Gastroesophageal sphincter (tissue), 4 donors: Measurements from ENCODE around the gene GSDME. TPM values are rescaled to one million over a fixed set of nuclear protein-coding genes. Genes with fewer than 3 reads are reported as not detected.

Source experiments
- ATAC-seq: fragments of 150-250 bp; one replicate; pipeline ENCODE4 v1.9.1; 2016; ENCODE audit warnings: mild to moderate bottlenecking, moderate library complexity
- H3K27ac ChIP-seq, 4 donors: fragments of 200-600 bp; sonication (generic) in 3 of 4; 1 replicate in 3 of 4; 2 replicates in 1 of 4; pipeline ENCODE4 v1.5.1; 2016 to 2019
- H3K27me3 ChIP-seq: fragments of 200-600 bp; sonication (generic); one replicate; pipeline ENCODE4 v1.5.1; 2019
- H3K36me3 ChIP-seq, 2 donors: fragments of 200-600 bp; sonication (generic); one replicate each; pipeline ENCODE4 v1.5.1; 2019; ENCODE audit warnings: control low read depth in 1 of 2
- H3K4me1 ChIP-seq, 3 donors: fragments of 200-600 bp; sonication (generic); 1 replicate in 2 of 3; 2 replicates in 1 of 3; pipeline ENCODE4 v1.5.1; 2016 to 2019; ENCODE audit warnings: control low read depth in 2 of 3
- H3K4me3 ChIP-seq, 2 donors: fragments of 200-600 bp; sonication (generic); one replicate each; pipeline ENCODE4 v1.5.1; 2019; ENCODE audit warnings: mild to moderate bottlenecking in 1 of 2, moderate library complexity in 1 of 2
- H3K9me3 ChIP-seq, 3 donors: fragments of 200-600 bp; sonication (generic); one replicate each; pipeline ENCODE4 v1.5.1; 2017 to 2019; ENCODE audit warnings: control low read depth in 2 of 3
- CTCF ChIP-seq, 4 experiments: fragments of 200-600 bp in 2 of 4; fragments of 450-650 bp in 2 of 4; sonication (generic) in 1 of 4; IDR thresholded peaks; one replicate each; pipeline ENCODE4 v1.5.1; 2017 to 2019; ENCODE audit warnings: antibody characterized with exemption in 4 of 4, mild to moderate bottlenecking in 2 of 4, moderate library complexity in 2 of 4
- EP300 ChIP-seq: sonication (generic); formaldehyde crosslinking; IDR thresholded peaks from one replicate; pipeline ENCODE4 v1.6.1; 2017; ENCODE audit warnings: antibody characterized with exemption, mild to moderate bottlenecking
- POLR2A ChIP-seq, 2 donors: fragments of 450-650 bp; IDR thresholded peaks; one replicate each; pipeline ENCODE4 v1.6.1; 2017; ENCODE audit warnings: antibody characterized with exemption in 2 of 2, mild to moderate bottlenecking in 2 of 2, moderate library complexity in 1 of 2
- POLR2AphosphoS5 ChIP-seq: sonication (generic); formaldehyde crosslinking; IDR thresholded peaks from one replicate; pipeline ENCODE4 v1.6.1; 2017; ENCODE audit warnings: antibody characterized with exemption
- WGBS, 2 donors: methylation state at CpG; one replicate each; pipeline ENCODE4 v1.1.5; 2018; ENCODE audit warnings: low coverage in 1 of 2; 5-methylcytosine and 5-hydroxymethylcytosine counted together
- total RNA-seq, 4 donors: library from RNA; depleted of rRNA; stranded (reverse); fragments of >200 nt; gene quantifications; one replicate each; pipeline ENCODE4 v1.1.0, GENCODE V29; 2016

GSDME gene
- total RNA-seq, 4 donors from 2014 or later, result 6.4 to 9.8 (median 8.4) TPM

GRCh38 chr7:24764972-24765744, 7.9 kb upstream of the GSDME start:
- no peak for ATAC-seq
- Histone ChIP-seq H3K9me3 (no peaks in the 10 kb centered on the region), H3K27me3 (no peaks in the 10 kb centered on the region), H3K27ac (no peak overlapping the region), H3K4me1 (no peaks in the 10 kb centered on the region), H3K4me3 (no peak overlapping the region), H3K36me3 (no peaks in the 10 kb centered on the region)
- no peak for TF ChIP-seq POLR2A (IDR thresholded peaks at IDR 0.05)
- TF ChIP-seq EP300, result no peak
- TF ChIP-seq CTCF (IDR thresholded peaks at IDR 0.05), result no peak
- no peak for TF ChIP-seq POLR2AphosphoS5
- WGBS, 2 donors, result 45 to 50% methylated on average over 6 to 8 of the region's 8 CpGs

GRCh38 chr7:24764011-24764410, 6.7 kb upstream of the GSDME start:
- WGBS, 2 donors, result 67 to 75% methylated on average over 1 of the region's 1 CpG
- H3K36me3 ChIP-seq, result no peaks in the 10 kb centered on the region
- H3K9me3 ChIP-seq, result no peaks in the 10 kb centered on the region
- no peak overlapping the region for H3K27ac ChIP-seq
- ATAC-seq, result no peak
- H3K4me1 ChIP-seq, result no peaks in the 10 kb centered on the region
- TF ChIP-seq POLR2A (IDR thresholded peaks at IDR 0.05) (no peak), POLR2AphosphoS5 (no peak), EP300 (no peak), CTCF (IDR thresholded peaks at IDR 0.05) (no peak)
- H3K27me3 ChIP-seq, result no peaks in the 10 kb centered on the region
- no peak overlapping the region for H3K4me3 ChIP-seq

GRCh38 chr7:24763303-24763901, 6.1 kb upstream of the GSDME start:
- Histone ChIP-seq H3K9me3 (no peaks in the 10 kb centered on the region), H3K4me1 (peaks cover 0 to under 1% (median under 1%) of the 10 kb centered on the region in 3 donors), H3K36me3 (no peaks in the 10 kb centered on the region), H3K27ac (no peak overlapping the region), H3K4me3 (no peak overlapping the region), H3K27me3 (no peaks in the 10 kb centered on the region)
- ATAC-seq, result no peak
- 58 to 68% methylated on average over 4 to 5 of the region's 5 CpGs for WGBS, 2 donors
- TF ChIP-seq POLR2A (IDR thresholded peaks at IDR 0.05) (no peak), CTCF (IDR thresholded peaks at IDR 0.05) (no peak), EP300 (no peak), POLR2AphosphoS5 (no peak)

- no peaks in the 10 kb centered on the region for H3K9me3 ChIP-seq
- no peak overlapping the region for H3K4me3 ChIP-seq
- H3K4me1 ChIP-seq, result peaks cover 0 to 7% (median 7%) of the 10 kb centered on the region in 3 donors
- H3K27ac ChIP-seq, result no peak overlapping the region
- no peaks in the 10 kb centered on the region for H3K36me3 ChIP-seq
- WGBS, 2 donors, result 83 to 84% methylated on average over 6 to 7 of the region's 7 CpGs
- TF ChIP-seq EP300, result no peak
- no peak for ATAC-seq
- H3K27me3 ChIP-seq, result no peaks in the 10 kb centered on the region
Measured at GRCh38 chr7:24762771-24763170, 5.5 kb upstream of the GSDME start.

- Histone ChIP-seq H3K27ac (no peak overlapping the region), H3K9me3 (no peaks in the 10 kb centered on the region), H3K4me1 (peaks cover 0 to 17% (median 8%) of the 10 kb centered on the region in 3 donors), H3K27me3 (no peaks in the 10 kb centered on the region), H3K4me3 (no peak overlapping the region), H3K36me3 (no peaks in the 10 kb centered on the region)
- no peak for TF ChIP-seq POLR2A (IDR thresholded peaks at IDR 0.05)
- no peak for TF ChIP-seq POLR2AphosphoS5
- no peak for TF ChIP-seq CTCF (IDR thresholded peaks at IDR 0.05)
- TF ChIP-seq EP300, result no peak
- 100% methylated on average over 1 of the region's 1 CpG; no CpG with 5 or more reads in 1 of the 2 donors for WGBS, 2 donors
- ATAC-seq, result no peak
Measured at GRCh38 chr7:24760968-24761367, 3.7 kb upstream of the GSDME start.
